IPS DF 6.9 (cell line): Measurements from ENCODE around the gene GSC.

ENCODE experiments used
- DNase-seq: peaks from one replicate; pipeline ENCODE4 v3.0.0-alpha.2; 2013; ENCODE audit warnings: low read depth, low spot score
- H3K27ac ChIP-seq: one replicate; pipeline ENCODE4 v1.5.1; 2013; ENCODE audit warnings: low read length, control low read depth
- H3K27me3 ChIP-seq: 2 replicates; pipeline ENCODE4 v1.6.1; 2013; ENCODE audit warnings: mild to moderate bottlenecking, low read length; ENCODE audit not compliant: control insufficient read depth, insufficient read depth
- H3K36me3 ChIP-seq: 2 replicates; pipeline ENCODE4 v1.6.1; 2013; ENCODE audit warnings: low read length; ENCODE audit not compliant: control insufficient read depth, insufficient read depth
- H3K4me1 ChIP-seq: 2 replicates; pipeline ENCODE4 v1.6.1; 2013; ENCODE audit warnings: low read length; ENCODE audit not compliant: control insufficient read depth, insufficient read depth
- H3K4me3 ChIP-seq: 2 replicates; pipeline ENCODE4 v1.5.1; 2013; ENCODE audit warnings: mild to moderate bottlenecking, low read length
- H3K9me3 ChIP-seq: 2 replicates; pipeline ENCODE4 v1.6.1; 2013; ENCODE audit warnings: low read length, inconsistent platforms; ENCODE audit not compliant: control insufficient read depth, insufficient read depth
- WGBS: extraction: QIAGEN DNeasy Blood & Tissue Kit; methylation state at CpG from one replicate; pipeline ENCODE4 v1.1.7; 2013; ENCODE audit warnings: mixed read lengths, missing lambda C conversion rate; ENCODE audit not compliant: insufficient read length, insufficient coverage; 5-methylcytosine and 5-hydroxymethylcytosine counted together

The GSC gene

DNA sequence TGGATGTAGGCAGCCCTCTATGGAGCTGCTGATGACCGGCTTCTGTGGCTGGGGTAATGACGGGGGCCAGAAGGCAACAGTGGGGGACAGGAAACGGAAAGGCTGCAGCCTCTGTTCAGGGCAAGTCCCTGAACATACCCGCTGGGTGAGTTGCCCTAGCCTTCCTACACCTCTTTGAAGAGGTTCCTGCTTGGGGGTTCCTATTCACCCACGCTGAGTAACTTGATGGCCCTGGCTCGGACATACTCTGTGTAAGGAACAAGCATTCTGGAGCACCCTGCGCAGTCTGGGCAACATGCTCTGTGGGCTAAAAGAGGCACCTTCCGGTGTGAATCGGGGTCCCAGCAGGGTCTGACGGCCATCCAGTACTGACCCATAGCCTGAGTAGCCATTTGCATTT lies 17.7 kb upstream of the GSC start:
- WGBS = no CpG with 5 or more reads among the region's 10 CpGs
- no peaks in the 10 kb centered on the region for H3K9me3 ChIP-seq
- H3K27me3 ChIP-seq = no peaks in the 10 kb centered on the region
- H3K27ac ChIP-seq = no peak overlapping the region
- H3K36me3 ChIP-seq = no peaks in the 10 kb centered on the region
- DNase-seq = no peak
- H3K4me1 ChIP-seq = no peaks in the 10 kb centered on the region
- H3K4me3 ChIP-seq = no peak overlapping the region

DNA sequence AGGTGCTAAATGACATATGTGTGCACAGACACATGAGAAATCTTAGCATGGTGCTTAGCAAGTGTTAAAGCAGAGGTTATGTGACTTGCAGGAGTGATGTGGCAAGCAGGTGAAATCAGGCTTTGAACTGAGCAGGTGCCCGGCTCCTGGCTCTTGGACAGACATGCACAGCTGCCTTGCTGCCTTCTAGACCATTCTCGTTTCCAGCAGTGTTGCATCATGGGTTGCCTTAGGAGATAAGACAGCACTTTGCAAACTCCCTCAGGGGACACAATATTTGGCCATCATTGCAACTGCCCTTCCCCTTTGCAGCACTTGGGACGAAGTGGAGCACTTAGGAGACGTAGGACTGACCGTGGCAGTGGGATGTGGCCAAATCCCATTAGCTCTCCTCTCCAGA lies 17.2 kb upstream of the GSC start:
- no peaks in the 10 kb centered on the region for H3K27me3 ChIP-seq
- H3K4me1 ChIP-seq = no peaks in the 10 kb centered on the region
- H3K9me3 ChIP-seq = no peaks in the 10 kb centered on the region
- H3K36me3 ChIP-seq = no peaks in the 10 kb centered on the region
- H3K27ac ChIP-seq = no peak overlapping the region
- WGBS = no CpG with 5 or more reads among the region's 5 CpGs
- H3K4me3 ChIP-seq = no peak overlapping the region
- no peak for DNase-seq

DNA sequence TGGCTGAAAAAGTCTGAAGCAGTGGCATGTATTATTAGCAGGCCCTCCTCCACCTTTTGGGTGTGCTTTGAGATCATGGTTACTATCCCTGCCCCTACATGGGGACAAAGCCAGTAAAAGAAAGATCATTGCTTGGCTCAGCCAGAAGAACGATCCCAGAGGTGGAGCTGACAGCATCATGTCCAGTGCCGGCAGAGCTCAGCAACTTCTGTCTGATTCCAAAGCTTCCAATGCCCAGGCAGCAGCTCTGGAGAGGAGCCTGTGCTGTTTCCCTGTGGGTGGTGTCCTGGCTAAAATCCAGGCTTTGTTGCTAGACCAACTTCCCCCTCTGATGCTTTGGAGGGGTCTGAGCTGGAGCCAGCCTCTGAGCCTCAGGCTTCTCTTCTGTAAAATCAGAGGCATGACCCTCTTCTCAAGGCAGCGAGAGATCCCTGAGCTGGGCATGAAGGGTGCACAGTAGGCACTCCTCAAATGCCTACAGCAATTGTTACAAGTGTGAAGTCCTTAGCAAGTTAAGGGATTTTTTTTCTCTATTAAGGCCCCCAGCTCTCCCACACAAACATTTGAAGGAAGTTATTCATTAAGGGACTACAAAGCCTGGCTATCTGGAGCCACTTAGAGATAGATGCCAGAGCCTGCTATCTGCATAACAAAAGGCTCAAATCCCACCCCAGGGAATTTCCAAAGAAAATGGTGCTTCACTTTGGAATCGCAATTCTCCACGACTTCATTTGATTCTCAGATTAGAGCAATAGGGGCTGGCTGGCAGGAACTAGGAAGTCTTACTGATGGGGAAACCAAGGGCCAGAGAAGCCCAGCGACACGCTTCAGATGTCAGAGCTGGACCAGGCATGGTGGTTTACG lies 10.9 kb upstream of the GSC start:
- Histone ChIP-seq H3K27me3 (peaks cover 11% of the 10 kb centered on the region; the same call in 1 of the 2 replicates), H3K9me3 (no peaks in the 10 kb centered on the region), H3K4me1 (peaks cover 3% of the 10 kb centered on the region; the same call in 1 of the 2 replicates), H3K4me3 (no peak overlapping the region), H3K27ac (no peak overlapping the region), H3K36me3 (no peaks in the 10 kb centered on the region)
- no CpG with 5 or more reads among the region's 8 CpGs for WGBS
- DNase-seq = no peak

DNA sequence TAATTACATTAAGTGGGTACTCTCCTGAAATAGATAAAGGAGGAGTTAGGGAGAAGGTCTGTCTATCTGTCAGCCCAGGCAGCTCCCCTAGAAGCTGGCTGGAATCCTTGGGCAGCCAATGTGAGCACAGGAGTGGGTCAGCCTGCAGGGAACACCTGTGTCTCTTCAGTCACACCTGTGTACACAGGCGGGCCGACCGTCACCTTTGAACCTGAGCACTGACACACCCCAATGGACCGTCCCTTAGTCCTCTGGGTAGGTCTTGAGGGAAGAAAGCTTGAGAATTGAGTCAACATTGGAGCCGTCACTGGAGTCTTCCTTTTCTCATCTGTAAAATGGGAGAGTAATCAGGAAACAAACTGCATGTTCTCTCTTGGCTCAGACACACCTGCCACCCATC lies 9.8 kb upstream of the GSC start:
- H3K4me3 ChIP-seq = no peak overlapping the region
- H3K27ac ChIP-seq = no peak overlapping the region
- DNase-seq = no peak
- WGBS = no CpG with 5 or more reads among the region's 5 CpGs
- H3K36me3 ChIP-seq = no peaks in the 10 kb centered on the region
- H3K9me3 ChIP-seq = no peaks in the 10 kb centered on the region
- peaks cover 21% of the 10 kb centered on the region for H3K27me3 ChIP-seq
- H3K4me1 ChIP-seq = peaks cover 5% of the 10 kb centered on the region

DNA sequence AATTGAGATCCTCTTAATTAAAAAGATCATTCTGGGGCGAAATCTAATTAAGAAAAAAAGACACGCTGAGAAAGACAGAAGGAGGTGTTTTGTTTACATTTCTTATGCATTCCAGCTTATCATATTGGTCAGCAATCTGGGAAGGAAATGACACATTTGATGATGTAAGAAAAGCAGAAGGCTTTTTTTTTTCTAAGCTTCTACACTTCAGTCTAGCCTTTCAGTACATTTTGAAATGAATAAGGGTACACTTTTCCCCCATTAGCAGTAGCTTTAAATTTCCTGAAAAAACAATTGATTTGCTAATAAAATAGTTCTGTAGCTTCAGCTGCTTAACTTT lies 5.9 kb upstream of the GSC start:
- H3K36me3 ChIP-seq = no peaks in the 10 kb centered on the region
- H3K27ac ChIP-seq = no peak overlapping the region
- no peaks in the 10 kb centered on the region for H3K9me3 ChIP-seq
- WGBS = no CpG with 5 or more reads among the region's 2 CpGs
- H3K4me3 ChIP-seq = no peak overlapping the region
- H3K4me1 ChIP-seq = peaks cover 5% of the 10 kb centered on the region; the same call in 1 of the 2 replicates
- peaks cover 57% of the 10 kb centered on the region for H3K27me3 ChIP-seq
- no peak for DNase-seq

DNA sequence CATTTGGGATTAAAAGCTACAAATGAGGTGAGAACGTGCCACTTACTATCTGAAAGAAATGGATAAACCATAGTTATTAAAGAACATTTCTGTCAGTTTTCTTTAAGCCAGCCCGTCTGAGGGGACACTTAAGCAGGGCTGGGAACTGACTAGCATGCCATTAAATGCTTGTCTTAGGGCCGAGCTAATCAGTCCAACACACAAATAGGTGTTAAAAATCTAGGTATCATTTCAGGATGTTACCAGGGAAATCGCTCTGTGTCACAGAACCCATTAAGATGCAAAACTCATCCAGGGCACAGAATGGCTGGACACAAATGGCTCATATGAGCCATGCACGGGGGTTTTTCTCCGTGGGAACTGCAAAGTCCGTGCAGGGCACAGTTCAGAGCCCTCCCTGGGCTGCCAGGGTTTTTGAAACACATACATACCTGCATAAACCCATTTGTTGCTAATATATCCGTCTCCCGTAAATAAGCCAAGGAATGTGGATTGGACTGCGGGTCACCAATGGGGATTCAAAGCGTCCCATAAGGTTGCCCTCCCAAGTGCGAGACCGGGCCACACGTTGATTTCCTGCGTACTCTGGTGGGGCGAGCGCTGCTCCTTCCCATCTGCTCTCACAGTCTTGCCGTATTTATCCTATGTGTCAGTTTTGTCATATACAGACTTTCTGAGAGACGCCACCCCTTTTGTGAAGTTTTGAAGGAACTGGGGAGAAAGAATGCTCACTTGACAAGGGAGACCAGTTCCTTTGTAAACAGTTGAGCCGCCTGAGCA lies 5.4 kb upstream of the GSC start:
- no peak overlapping the region for H3K4me3 ChIP-seq
- DNase-seq = no peak
- no CpG with 5 or more reads among the region's 20 CpGs for WGBS

DNA sequence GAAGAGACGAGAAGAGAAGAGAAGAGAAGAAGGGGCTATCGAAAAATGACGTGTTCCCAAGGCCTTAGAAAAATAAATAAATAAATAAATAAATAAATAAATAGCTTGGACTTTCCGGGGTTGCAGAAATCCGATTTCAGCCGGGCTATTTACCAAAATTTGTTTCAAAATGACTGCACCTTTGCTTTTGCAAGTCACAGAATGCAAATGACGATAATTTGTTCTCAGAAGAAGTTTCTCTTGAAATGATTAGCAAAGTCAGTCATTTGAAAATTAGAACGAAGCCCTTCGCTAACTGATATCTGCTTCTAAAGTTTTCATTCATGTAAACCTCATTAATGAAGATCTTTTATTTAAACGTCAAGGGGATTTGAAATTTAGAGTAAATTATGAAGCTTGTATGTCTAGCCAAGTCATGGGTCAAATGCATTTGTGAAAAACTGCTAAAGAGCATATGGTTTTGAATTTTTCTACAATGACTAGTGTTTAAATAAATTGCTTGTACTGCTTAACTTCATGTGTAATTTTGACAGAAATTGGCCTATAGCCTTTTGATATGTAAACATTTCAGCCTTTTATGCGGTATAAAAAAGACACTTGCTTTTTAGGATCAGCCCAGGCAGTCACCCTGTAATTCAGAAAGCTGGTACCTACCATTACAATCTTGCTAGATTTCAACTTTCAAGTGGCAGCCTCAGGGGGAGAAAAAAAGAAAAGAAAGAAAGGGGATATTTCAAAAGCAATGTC lies 4.6 kb upstream of the GSC start:
- H3K9me3 ChIP-seq = no peaks in the 10 kb centered on the region
- no peak for DNase-seq
- H3K4me3 ChIP-seq = no peak overlapping the region
- H3K27me3 ChIP-seq = peaks cover 65% of the 10 kb centered on the region
- no CpG with 5 or more reads among the region's 11 CpGs for WGBS
- H3K27ac ChIP-seq = no peak overlapping the region
- no peaks in the 10 kb centered on the region for H3K36me3 ChIP-seq
- H3K4me1 ChIP-seq = peaks cover 3% of the 10 kb centered on the region; the same call in 1 of the 2 replicates

More for the DNA sequence above, 5.4 kb upstream of the GSC start:
- Histone ChIP-seq H3K4me1 (peaks cover 3% of the 10 kb centered on the region; the same call in 1 of the 2 replicates), H3K27me3 (peaks cover 63% of the 10 kb centered on the region), H3K9me3 (no peaks in the 10 kb centered on the region), H3K36me3 (no peaks in the 10 kb centered on the region), H3K27ac (no peak overlapping the region)

DNA sequence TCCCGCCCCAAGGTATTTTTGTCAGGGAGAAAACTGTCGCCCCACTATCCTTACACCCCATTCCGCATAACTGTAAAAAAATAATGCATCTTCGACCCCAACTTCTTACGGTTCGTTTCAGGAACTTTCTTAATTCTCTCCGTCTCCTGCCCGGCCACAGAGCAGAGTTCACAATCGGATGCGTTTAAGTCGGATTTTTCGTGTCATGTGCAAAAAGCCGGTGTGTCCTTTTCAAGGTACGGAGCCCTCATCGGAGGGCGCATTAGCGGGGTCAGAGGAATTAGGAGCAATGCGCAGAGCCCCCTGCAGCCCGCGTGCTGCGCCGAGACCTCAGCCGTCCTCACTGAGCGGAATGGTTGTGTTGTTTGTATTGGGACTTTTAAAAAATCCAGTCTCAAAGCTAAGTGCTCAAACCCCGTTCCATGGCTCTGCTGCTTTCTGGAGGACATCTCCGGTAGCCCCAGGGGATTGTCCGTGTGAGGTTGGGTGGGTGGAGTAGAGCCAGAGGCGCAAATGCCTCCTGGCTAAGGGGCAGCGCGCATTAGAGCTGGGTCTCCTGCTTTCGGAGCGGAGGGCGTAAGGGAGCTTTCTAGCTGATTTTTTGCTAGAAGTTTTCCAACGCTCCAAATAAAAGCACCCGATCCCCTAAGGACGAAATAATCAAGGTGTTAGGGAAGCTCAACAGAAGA lies 3.9 kb upstream of the GSC start:
- Histone ChIP-seq H3K36me3 (no peaks in the 10 kb centered on the region), H3K27me3 (peaks cover 72% of the 10 kb centered on the region), H3K9me3 (no peaks in the 10 kb centered on the region), H3K27ac (no peak overlapping the region), H3K4me3 (no peak overlapping the region), H3K4me1 (peaks cover 6% of the 10 kb centered on the region)
- whole genome bisulfite sequencing = no CpG with 5 or more reads among the region's 36 CpGs
- no peak for DNase-seq

DNA sequence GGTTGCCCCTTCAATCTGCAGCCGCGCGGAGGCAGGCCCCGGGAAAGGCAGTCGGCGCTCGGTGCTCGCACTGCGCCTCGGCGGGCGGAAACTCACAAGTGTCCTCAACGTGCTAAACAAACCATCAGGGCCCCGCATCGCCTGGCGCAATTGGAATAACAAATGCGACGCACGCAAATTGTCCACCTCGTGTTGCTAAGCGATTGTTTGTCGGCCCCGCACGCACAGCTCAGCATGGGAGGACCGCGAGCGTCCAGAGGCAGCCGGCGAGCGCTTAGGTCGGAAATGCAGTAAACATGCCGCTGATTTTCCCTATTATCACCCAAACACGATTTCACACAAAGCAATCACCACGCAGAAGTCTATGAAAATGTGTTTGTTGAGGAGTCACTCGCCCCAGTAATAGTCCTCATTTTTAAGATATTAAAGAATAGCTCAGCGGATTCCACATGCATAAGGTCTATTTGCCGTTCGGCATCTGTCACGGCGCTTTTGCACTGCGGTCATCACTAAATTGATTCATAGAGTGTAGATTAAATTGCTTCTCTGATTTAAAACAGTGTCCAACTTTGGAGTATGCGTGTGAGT lies 3.2 kb upstream of the GSC start:
- Histone ChIP-seq H3K36me3 (no peaks in the 10 kb centered on the region), H3K27me3 (peaks cover 75% of the 10 kb centered on the region), H3K27ac (no peak overlapping the region), H3K9me3 (no peaks in the 10 kb centered on the region), H3K4me1 (peaks cover 6% of the 10 kb centered on the region), H3K4me3 (no peak overlapping the region; the same call in 1 of the 2 replicates)
- no CpG with 5 or more reads among the region's 42 CpGs for WGBS
- DNase-seq = no peak
